ENCODE measurements around the gene PRSS1.

DNA sequence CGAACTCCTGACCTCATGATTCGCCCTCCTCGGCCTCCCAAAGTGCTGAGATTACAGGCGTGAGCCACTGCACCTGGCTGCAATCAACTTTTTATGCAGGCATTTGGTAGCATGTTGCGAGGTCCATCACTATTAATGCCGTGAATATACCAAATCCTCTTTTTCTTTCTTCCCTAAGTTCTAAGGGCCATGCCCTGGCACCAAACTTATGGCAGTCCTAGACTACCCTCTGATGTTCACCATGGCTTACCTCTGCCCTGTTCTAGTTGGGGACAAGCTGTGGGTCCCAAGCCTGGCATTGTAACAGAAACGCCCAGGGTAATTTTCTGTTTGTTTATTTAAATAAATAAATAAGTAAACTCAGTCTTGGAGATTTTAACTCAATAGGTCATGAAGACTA is 34.8 kb downstream of the PRSS1 start:
- TF ChIP-seq, protein P1, sequence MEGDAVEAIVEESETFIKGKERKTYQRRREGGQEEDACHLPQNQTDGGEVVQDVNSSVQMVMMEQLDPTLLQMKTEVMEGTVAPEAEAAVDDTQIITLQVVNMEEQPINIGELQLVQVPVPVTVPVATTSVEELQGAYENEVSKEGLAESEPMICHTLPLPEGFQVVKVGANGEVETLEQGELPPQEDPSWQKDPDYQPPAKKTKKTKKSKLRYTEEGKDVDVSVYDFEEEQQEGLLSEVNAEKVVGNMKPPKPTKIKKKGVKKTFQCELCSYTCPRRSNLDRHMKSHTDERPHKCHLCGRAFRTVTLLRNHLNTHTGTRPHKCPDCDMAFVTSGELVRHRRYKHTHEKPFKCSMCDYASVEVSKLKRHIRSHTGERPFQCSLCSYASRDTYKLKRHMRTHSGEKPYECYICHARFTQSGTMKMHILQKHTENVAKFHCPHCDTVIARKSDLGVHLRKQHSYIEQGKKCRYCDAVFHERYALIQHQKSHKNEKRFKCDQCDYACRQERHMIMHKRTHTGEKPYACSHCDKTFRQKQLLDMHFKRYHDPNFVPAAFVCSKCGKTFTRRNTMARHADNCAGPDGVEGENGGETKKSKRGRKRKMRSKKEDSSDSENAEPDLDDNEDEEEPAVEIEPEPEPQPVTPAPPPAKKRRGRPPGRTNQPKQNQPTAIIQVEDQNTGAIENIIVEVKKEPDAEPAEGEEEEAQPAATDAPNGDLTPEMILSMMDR (IDR thresholded peaks at IDR 0.05): no peak
- TF ChIP-seq POLR2A (IDR thresholded peaks at IDR 0.05) (no peak), POLR2AphosphoS5 (IDR thresholded peaks at IDR 0.05) (no peak)
